ENCODE data around the gene BRMS1L. TPM values are rescaled to one million over a fixed set of nuclear protein-coding genes. Genes with fewer than 3 reads are reported as not detected.

BRMS1L gene
- total and polyA plus RNA-seq, 10 donors: 1.9 to 8.0 (median 5.8) TPM

DNA sequence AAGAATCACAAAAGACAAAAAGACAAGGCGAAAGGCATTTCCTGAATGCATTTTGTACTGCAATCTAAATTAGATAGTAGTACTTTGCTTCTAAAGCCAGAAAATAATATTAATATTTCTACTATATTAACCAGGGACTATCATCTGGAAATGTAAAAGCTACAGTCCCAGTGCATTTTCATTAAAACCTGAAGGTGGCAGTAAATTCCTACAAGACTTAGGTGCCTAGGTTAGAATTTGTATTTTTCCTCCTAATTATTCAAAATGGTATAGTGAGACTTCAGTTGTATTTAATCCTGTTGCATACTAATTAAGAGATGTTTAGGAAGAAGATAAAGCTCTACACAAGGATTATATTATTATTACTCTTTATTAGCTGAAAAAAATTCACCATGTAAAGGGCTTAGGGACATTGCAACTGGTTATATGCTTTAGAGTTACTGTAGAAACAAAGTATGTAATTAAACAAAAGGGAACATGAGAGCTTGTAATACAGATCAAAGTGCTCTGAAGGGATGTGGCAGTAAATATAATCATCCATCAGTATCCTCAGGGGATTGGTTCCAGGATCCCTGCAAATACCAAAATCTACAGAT is 53.6 kb downstream of the BRMS1L start:
- no peak overlapping the region for H3K27ac ChIP-seq
- no peaks in the 10 kb centered on the region for H3K27me3 ChIP-seq (replicated peaks in 1 of 7)
- TF ChIP-seq POLR2AphosphoS5 (IDR thresholded peaks at IDR 0.05): no peak
- TF ChIP-seq, protein P1, sequence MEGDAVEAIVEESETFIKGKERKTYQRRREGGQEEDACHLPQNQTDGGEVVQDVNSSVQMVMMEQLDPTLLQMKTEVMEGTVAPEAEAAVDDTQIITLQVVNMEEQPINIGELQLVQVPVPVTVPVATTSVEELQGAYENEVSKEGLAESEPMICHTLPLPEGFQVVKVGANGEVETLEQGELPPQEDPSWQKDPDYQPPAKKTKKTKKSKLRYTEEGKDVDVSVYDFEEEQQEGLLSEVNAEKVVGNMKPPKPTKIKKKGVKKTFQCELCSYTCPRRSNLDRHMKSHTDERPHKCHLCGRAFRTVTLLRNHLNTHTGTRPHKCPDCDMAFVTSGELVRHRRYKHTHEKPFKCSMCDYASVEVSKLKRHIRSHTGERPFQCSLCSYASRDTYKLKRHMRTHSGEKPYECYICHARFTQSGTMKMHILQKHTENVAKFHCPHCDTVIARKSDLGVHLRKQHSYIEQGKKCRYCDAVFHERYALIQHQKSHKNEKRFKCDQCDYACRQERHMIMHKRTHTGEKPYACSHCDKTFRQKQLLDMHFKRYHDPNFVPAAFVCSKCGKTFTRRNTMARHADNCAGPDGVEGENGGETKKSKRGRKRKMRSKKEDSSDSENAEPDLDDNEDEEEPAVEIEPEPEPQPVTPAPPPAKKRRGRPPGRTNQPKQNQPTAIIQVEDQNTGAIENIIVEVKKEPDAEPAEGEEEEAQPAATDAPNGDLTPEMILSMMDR (IDR thresholded peaks at IDR 0.05 in 8 of 11, conservative IDR thresholded peaks at IDR 0.05 in 3 of 11): peak in 4 of 11 experiments; percentile 8 to 38 (median 26)
- no peak for TF ChIP-seq POLR2A (IDR thresholded peaks at IDR 0.05)
- peaks cover 0 to 12% (median 6%) of the 10 kb centered on the region in 6 donors for H3K4me1 ChIP-seq
- intact Hi-C loops (cut with DNase I; ENCODE audit: low total_unique reads): loop anchor here (10.0 kb wide), 1 partner anchor 495 kb away; no protein-coding TSS in a partner anchor
- DNase-seq: no peak
- H3K9me3 ChIP-seq: no peaks in the 10 kb centered on the region
- 75 to 87% (median 77%) methylated on average over 1 of the region's 1 CpG for WGBS, 5 donors
- no peak overlapping the region for H3K4me3 ChIP-seq
- no peaks in the 10 kb centered on the region for H3K36me3 ChIP-seq

DNA sequence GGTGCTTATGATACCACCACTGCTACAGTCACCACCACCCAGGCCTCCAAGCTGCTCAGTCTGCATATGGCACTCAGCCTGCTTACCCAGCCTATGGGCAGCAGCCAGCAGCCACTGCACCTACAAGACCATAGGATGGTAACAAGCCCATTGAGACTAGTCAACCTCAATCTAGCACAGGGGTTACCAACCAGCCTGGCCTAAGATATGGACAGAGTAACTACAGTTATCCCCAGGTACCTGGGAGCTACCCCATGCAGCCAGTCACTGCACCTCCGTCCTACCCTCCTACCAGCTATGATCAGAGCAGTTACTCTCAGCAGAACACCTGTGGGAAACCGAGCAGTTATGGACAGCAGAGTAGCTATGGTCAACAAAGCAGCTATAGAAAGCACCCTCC is 55.1 kb downstream of the BRMS1L start:
- Histone ChIP-seq H3K36me3 (no peaks in the 10 kb centered on the region), H3K27ac (no peak overlapping the region), H3K4me1 (peaks cover 0 to 12% (median 6%) of the 10 kb centered on the region in 6 donors), H3K9me3 (no peaks in the 10 kb centered on the region), H3K27me3 (replicated peaks in 1 of 7) (no peaks in the 10 kb centered on the region), H3K4me3 (no peak overlapping the region)
- DNase-seq: no peak
- 90 to 98% (median 92%) methylated on average over 2 of the region's 2 CpGs; no CpG with 5 or more reads in 1 of the 5 donors for WGBS, 5 donors
- TF ChIP-seq POLR2AphosphoS5 (IDR thresholded peaks at IDR 0.05) (no peak), POLR2A (IDR thresholded peaks at IDR 0.05) (no peak)
- TF ChIP-seq, protein P1 (IDR thresholded peaks at IDR 0.05 in 8 of 11, conservative IDR thresholded peaks at IDR 0.05 in 3 of 11): no peak
- intact Hi-C loops (cut with DNase I; ENCODE audit: low total_unique reads): loop anchor here (10.0 kb wide), 1 partner anchor 494 kb away; no protein-coding TSS in a partner anchor

DNA sequence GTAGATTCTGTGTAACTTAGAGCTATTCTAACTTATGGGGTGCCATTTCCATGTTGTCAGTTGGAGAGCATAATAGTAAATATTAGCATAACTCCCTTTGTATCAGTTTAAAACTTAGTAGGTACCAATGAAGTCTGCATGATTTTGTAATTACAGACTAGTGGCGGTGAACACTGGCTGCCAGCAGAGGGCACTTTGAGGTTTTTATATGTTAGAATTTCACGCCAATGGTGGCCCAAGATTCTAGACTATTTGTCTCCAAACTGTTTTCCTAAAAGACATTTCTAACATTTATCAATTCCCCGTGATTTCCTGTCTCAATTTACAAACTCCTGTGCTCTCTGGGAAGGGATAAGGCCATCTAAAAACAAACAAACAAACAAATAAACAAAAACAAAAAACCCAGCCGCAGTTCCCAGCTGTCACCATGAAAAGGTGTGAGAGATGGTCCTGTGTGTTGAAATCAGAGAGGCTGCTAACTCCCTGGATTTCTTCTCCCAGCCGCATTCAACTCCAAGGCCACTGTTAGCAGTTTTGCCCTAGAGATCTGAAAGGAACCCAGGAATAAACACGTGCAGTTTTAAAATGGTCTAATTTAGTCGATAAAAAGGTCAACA is 57.6 kb downstream of the BRMS1L start:
- 51 to 61% (median 59%) methylated on average over 7 of the region's 7 CpGs for WGBS, 5 donors
- intact Hi-C loops (cut with DNase I; ENCODE audit: low total_unique reads): loop anchor here (10.0 kb wide), 1 partner anchor 491 kb away; no protein-coding TSS in a partner anchor
- no peak for TF ChIP-seq POLR2A (IDR thresholded peaks at IDR 0.05)
- TF ChIP-seq, protein P1 (IDR thresholded peaks at IDR 0.05 in 8 of 11, conservative IDR thresholded peaks at IDR 0.05 in 3 of 11): peak in 6 of 11 experiments; percentile 22 to 46 (median 40)
- Histone ChIP-seq H3K9me3 (no peaks in the 10 kb centered on the region), H3K27me3 (replicated peaks in 1 of 7) (peaks cover 0 to 7% (median 0%) of the 10 kb centered on the region in 7 donors), H3K4me1 (peaks cover 0 to 6% (median 3%) of the 10 kb centered on the region in 6 donors), H3K4me3 (no peak overlapping the region), H3K36me3 (no peaks in the 10 kb centered on the region), H3K27ac (no peak overlapping the region)
- no peak for DNase-seq

DNA sequence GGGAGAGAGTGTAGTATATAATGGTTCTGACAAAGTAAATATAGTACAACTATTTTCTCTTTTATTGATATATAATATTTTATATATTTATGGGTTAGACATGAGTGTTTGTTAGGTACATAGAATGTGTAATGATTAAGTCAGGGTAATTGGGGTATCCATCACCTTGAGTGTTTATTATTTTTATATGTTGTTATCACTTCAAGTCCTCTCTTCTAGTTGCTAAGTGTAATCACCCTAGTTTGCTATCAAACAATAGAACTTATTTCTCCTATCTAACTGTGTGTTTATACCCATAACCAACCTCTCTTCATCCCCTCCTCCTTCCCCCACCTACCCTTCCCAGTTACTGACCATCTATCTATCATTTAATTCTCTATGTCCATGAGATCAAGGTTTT is 64.2 kb downstream of the BRMS1L start:
- intact Hi-C loops (cut with DNase I; ENCODE audit: low total_unique reads): no loop called here
- TF ChIP-seq POLR2A (IDR thresholded peaks at IDR 0.05) (no peak), POLR2AphosphoS5 (IDR thresholded peaks at IDR 0.05) (no peak)
- TF ChIP-seq, protein P1 (IDR thresholded peaks at IDR 0.05 in 8 of 11, conservative IDR thresholded peaks at IDR 0.05 in 3 of 11): no peak

More for the DNA sequence above, 64.2 kb downstream of the BRMS1L start:
- Histone ChIP-seq H3K27me3 (replicated peaks in 1 of 7) (peaks cover 0 to 7% (median 0%) of the 10 kb centered on the region in 7 donors), H3K27ac (no peak overlapping the region), H3K36me3 (no peaks in the 10 kb centered on the region), H3K4me1 (no peaks in the 10 kb centered on the region), H3K9me3 (peaks cover 0 to 19% (median 14%) of the 10 kb centered on the region in 8 donors), H3K4me3 (no peak overlapping the region)
- no peak for DNase-seq
